Activated T-helper 1 cell treated with Interleukin-2 at 50 U/mL for 16 hours (primary cell): ENCODE measurements around the gene AMOT.

Source experiments
- DNase-seq: peaks from one replicate; pipeline ENCODE4 v3.0.0-alpha.2; 2020; ENCODE audit warnings: low read depth

The AMOT gene

DNA sequence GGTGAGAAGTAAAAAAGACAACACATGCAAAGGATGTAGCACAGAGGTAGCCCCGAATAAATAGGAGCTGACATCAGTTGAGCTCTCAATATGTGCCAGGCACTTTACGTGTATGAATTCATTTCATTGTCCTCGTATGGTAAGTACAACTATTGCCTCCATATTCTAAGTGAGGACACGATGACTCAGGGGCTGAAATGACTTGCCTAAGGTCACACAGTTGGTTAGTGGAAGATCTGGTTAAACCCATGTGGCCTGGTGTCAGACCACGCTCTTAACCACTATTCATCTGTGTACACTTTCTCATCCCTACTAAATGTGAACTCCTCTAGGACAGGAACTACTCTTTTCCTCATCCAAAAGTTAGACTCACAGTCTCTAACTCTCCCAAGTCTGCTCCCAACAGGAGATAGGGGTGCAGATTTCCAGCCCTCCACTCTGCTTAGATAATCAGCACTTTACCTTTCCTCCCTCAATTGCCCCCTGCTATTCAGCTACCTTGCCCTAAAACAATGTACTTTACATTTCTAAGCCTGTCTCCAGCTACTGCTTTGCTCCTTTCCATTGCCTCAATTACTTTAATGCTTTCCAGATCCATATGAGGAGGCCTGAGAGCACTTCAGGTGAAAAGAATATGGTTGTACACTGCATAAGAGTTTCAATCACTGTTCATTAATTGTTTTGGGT is 102.1 kb downstream of the AMOT start:
- no peak for DNase-seq

DNA sequence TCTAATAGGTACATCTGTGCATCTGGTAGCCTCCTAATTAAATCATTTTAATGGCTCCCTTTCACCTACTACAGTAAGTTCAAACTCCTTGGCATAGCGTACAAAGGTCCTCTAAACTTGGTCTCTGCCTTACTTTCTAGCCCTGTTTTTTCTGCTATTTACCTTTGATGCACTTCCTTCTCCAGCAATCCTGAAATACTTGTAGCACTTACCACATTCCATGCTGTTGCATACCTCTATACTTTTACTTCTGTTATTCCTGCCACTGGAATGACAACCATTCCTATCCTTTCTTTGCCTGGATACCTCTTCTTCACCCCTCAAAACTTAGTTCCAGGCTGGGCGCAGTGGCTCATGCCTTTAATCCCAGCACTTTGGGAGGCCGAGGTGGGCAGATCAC is 104.3 kb downstream of the AMOT start:
- DNase-seq, result no peak

DNA sequence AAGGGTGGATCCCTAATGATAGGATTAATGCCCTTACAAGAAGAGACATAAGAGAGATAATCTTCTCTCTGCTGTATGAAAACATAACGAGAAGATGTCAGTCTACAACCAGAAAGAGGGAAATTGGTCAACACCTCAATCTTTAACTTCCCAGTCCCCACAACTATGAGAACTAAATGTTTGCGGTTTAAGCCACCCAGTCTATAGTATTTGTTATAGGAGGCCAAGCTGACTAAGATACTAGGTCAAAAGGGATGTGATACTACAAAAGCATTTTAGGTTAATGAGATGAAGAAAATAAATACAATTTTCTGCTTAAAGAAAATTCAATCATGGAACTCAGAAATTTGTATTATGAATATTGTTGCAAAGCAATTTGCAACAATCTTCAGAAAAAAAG is 105.5 kb downstream of the AMOT start:
- DNase-seq, result no peak

DNA sequence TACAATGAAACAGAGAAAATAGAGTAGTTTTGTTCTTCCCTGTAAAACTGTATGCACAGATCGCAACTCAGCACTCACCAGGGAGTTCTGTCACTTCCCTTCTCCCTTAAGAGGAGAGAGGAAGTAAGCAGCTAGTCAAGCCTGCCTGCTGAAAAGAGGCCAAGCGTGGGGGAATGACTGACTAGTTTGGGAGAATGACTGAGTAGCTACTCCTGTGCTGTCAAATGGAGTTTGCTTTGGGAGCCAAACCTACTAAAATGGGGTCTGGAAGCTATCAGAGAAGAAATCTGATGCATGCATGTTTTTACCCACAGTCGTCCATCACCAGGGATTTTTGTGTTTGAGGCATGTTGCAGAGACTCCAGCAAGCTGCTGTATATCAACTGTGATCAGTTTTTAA is 106.3 kb downstream of the AMOT start:
- no peak for DNase-seq

DNA sequence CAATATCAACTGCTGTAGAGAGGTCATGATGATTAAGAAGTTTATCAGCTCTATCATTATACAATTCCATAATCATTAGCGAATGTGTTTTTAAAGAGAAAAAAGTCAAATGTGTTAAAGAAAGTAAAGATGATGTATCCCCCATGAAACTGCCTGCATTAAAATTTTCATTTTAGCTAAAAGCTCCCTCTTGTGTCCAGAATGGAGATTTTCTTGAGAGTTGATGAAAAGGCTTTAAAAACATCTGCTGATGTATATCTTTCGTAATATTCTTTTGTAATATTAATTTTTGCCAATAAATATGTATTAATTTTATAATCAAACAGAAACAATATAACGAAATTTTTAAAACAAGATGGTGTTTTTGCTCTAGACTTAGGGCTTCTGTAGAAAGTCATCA is 108.8 kb downstream of the AMOT start:
- no peak for DNase-seq
